Subcutaneous preadipocyte (primary cell): ENCODE measurements around the gene YIF1B. TPM values are rescaled to one million over a fixed set of nuclear protein-coding genes. Genes with fewer than 3 reads are reported as not detected.

ENCODE experiments used
- small RNA-seq: library from RNA; depleted of rRNA; stranded (forward); fragments of <200 nt; gene quantifications from one replicate; pipeline ENCODE3, GENCODE V24; 2012
- total RNA-seq: library from RNA; depleted of rRNA; stranded (reverse); fragments of >200 nt; gene quantifications from 2 replicates; pipeline ENCODE4 v1.2.3, GENCODE V29; 2012

YIF1B gene, protein sequence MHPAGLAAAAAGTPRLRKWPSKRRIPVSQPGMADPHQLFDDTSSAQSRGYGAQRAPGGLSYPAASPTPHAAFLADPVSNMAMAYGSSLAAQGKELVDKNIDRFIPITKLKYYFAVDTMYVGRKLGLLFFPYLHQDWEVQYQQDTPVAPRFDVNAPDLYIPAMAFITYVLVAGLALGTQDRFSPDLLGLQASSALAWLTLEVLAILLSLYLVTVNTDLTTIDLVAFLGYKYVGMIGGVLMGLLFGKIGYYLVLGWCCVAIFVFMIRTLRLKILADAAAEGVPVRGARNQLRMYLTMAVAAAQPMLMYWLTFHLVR
- total RNA-seq: 63.1 and 75.0 TPM in 2 replicates

DNA sequence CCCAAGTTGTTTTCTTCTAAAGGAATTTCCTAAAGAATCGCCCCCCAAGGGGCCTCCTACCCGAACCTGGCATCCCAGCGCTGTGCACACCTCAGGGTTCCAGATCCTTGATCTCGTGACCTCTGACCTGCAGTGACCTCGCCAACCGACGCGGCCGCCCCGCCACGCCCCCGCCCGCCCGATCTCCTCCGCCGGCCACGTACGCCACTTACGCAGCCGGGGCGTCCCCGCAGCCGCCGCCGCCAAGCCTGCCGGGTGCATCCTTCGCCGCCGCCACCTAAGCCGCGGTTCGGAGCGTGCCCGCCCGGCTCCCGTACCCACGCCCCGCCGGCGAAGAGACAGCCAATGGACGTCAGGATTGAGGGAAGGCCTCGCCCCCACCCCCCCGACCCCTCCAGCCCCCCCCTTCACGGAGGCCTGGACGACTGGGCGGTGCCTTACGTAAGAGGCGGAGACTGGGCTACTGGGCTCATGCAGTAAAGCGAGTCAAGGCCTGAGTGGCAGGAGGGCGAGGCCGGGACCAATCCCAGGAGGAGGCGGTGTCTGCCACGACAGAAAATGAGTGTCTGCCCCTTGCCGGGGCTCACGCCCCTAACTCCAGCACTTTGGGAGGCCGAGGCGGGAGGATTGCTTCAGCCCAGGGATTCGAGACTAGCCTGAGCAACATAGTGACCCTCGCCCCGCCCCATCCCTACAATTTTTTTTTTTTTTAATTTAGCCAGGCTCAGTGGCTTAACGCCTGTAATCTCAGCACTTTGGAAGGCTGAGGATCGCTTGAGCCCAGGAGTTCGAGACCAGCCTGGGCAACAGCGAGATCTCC, at the start of gene YIF1B:
TSS of gene YIF1B (minus strand) at position 291 of the 820 bp plus-strand sequence. CDS start at position 261, 30 bp downstream.

DNA sequence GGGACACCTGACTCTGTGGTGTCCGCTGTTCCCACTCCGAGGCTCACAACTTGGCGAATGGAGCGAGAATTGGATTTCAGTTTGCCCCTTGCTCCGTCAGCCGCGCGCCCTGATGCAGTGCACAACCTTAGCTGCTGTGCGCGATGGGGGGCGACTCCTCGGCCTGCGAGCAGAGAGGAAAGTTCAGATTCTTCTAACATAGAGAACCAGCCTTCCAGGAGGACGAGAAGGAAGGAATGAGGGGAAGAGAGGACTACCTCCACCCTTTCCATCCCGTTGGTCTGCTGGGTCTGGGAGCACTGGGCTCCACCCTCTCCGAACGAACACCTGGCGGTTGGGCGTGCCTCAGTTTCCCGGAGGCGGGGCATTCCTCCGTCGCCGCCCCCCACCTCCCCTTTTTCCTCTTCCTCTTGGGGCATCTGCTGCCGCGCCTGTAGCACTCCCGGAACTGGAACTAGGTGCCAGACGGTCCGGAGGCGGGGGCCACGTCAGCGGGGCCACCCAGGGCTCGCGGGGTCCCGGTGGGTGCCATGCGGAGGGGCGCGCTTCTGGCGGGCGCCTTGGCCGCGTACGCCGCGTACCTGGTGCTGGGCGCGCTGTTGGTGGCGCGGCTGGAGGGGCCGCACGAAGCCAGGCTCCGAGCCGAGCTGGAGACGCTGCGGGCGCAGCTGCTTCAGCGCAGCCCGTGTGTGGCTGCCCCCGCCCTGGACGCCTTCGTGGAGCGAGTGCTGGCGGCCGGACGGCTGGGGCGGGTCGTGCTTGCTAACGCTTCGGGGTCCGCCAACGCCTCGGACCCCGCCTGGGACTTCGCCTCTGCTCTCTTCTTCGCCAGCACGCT, 3.9 kb upstream of the YIF1B start, which contains the start of gene KCNK6:
TSS of gene KCNK6 (plus strand) at position 425 of the 838 bp plus-strand sequence. CDS start at position 531, 106 bp downstream.

DNA sequence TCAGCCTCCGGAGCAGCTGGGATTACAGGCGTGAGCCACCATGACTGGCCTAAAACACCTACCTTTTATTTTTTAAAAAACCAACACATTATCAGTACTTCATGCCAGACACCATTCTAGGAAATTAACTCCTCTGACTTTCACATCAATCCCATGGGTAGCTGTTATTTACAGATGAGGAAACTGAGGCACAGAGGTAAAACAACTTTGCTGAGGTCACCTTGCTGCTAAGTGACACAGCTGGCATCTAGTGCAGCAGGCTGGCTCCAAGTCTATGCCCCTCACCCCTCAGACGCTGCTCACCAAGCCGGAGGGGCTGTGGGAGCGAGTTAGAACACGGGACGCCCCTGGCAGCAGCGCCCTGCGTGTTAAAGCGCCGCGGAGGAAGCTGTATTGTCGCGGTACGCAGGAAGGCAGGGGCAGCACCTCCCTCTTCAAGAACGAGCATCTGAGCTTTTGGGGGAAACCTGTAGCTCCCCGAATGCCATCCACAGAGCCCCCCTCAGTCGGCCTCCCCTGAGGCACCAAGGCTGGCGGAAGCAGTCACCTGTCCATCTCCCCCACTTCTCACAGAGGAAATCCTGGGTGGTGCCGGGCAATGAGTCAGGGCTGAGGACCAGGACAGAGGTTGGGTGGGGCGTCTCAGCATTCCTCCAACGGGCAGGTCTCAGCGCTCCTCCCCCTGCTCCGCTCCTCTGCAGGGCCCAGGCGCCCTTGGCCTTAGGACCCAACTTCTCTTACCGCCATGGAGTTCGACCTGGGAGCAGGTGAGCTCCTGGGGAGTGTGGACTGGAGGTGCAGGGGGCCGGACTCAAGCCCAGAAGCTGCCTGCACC, 12.0 kb downstream of the YIF1B start, which contains the start of gene C19orf33:
TSS of gene C19orf33 (plus strand) at position 735 of the 835 bp plus-strand sequence. CDS start at position 746, 11 bp downstream.

DNA sequence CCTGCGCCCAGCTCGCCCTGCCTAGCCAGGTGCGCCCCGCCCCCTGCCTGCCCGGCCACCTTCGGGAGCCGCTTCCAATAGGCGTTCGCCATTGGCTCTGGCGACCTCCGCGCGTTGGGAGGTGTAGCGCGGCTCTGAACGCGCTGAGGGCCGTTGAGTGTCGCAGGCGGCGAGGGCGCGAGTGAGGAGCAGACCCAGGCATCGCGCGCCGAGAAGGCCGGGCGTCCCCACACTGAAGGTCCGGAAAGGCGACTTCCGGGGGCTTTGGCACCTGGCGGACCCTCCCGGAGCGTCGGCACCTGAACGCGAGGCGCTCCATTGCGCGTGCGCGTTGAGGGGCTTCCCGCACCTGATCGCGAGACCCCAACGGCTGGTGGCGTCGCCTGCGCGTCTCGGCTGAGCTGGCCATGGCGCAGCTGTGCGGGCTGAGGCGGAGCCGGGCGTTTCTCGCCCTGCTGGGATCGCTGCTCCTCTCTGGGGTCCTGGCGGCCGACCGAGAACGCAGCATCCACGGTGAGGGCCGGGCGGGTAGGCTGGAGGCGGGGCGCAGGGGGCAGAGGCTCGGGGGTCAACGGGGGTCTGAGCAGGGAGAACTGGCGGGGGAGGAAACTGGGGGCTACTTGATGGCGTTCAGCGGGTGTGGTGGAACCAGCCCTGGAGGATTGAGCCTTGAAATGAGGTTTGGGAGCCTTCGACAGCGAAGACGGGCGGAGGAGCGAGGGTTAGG, 51.1 kb downstream of the YIF1B start, which contains the start of gene SPINT2:
TSS of gene SPINT2 (plus strand) at position 88 of the 727 bp plus-strand sequence. CDS start at position 408, 320 bp downstream.

Small RNAs within 50 kb of the gene (small RNA-seq; reads per million reads assigned to genes)
- gene RF00019: not detected

Other genes starting within 250 kb of the YIF1B start
- gene DPF1, start 91.7 kb downstream of the YIF1B start, total RNA-seq: 0.73 and 2.7 TPM in 2 replicates
- not detected in 2 replicates for gene PPP1R14A, start 59.6 kb downstream of the YIF1B start, total RNA-seq
- not detected in 2 replicates for gene SPINT2, start 51.4 kb downstream of the YIF1B start, total RNA-seq
- gene C19orf33, start 11.7 kb downstream of the YIF1B start, total RNA-seq: not detected in 2 replicates
- 0.73 and 1.4 TPM in 2 replicates for gene KCNK6, start 3.9 kb upstream of the YIF1B start, total RNA-seq
- 0.37 and 0.39 TPM in 2 replicates for gene CATSPERG, start 19.9 kb upstream of the YIF1B start, total RNA-seq
- 364 and 400 TPM in 2 replicates for gene PSMD8, start 58.6 kb upstream of the YIF1B start, total RNA-seq
- 0.37 and 0.78 TPM in 2 replicates for gene GGN, start 72.1 kb upstream of the YIF1B start, total RNA-seq
- 2.9 and 4.3 TPM in 2 replicates for gene SPRED3, start 72.8 kb upstream of the YIF1B start, total RNA-seq
- 8.8 and 9.6 TPM in 2 replicates for gene FAM98C, start 87.1 kb upstream of the YIF1B start, total RNA-seq
- not detected in 2 replicates for gene RASGRP4, start 110.3 kb upstream of the YIF1B start, total RNA-seq
- not detected in 2 replicates for gene RYR1, start 117.7 kb upstream of the YIF1B start, total RNA-seq